HFF-Myc (cell line): ENCODE measurements around the gene DEUP1.
A peak's percentile ranks its signal among the peaks of the same experiment; 100 is the strongest.

Experiments used
- DNase-seq: peaks from one replicate; pipeline ENCODE4 v3.0.0-alpha.2; 2011; ENCODE audit warnings: low read depth; ENCODE audit errors: extremely low read depth
- H3K4me3 ChIP-seq: replicated peaks from 2 replicates; pipeline ENCODE4 v1.5.1; 2011; ENCODE audit warnings: low read depth, mild to moderate bottlenecking, control low read depth, low read length
- CTCF ChIP-seq: IDR thresholded peaks from 2 replicates; pipeline ENCODE4 v1.5.1; 2012; ENCODE audit warnings: mild to moderate bottlenecking, low read depth, low read length, control low read depth; ENCODE audit errors: missing control alignments

The DEUP1 gene

GRCh38 chr11:93481279-93481678, 150.7 kb downstream of the DEUP1 start:
- no peak for TF ChIP-seq CTCF

GRCh38 chr11:93481696-93482095, 151.2 kb downstream of the DEUP1 start:
- no peak overlapping the region for H3K4me3 ChIP-seq
- TF ChIP-seq CTCF: no peak
- DNase-seq: no peak

More at GRCh38 chr11:93481279-93481678, 150.7 kb downstream of the DEUP1 start:
- no peak for DNase-seq
- H3K4me3 ChIP-seq: no peak overlapping the region

- DNase-seq: no peak
- no peak overlapping the region for H3K4me3 ChIP-seq
- TF ChIP-seq CTCF: no peak
Observed at GRCh38 chr11:93482556-93482955, 152.0 kb downstream of the DEUP1 start.

- TF ChIP-seq CTCF: no peak
- no peak overlapping the region for H3K4me3 ChIP-seq
- DNase-seq: peak; percentile 75
Observed at GRCh38 chr11:93484716-93485115, 154.2 kb downstream of the DEUP1 start.

GRCh38 chr11:93485983-93486382, 155.4 kb downstream of the DEUP1 start:
- no peak overlapping the region for H3K4me3 ChIP-seq

GRCh38 chr11:93487032-93487483, 156.5 kb downstream of the DEUP1 start:
- DNase-seq: no peak
- H3K4me3 ChIP-seq: no peak overlapping the region
- no peak for TF ChIP-seq CTCF

More at GRCh38 chr11:93485983-93486382, 155.4 kb downstream of the DEUP1 start:
- TF ChIP-seq CTCF: no peak
- DNase-seq: no peak
